GM21529 (cell line): ENCODE measurements around the gene BTBD16.

Experiments
- ATAC-seq: cut with Tn5 transposase; IDR thresholded peaks from one replicate; pipeline ENCODE4 v1.9.1; 2021; ENCODE audit not compliant: unreplicated experiment

BTBD16 gene

GRCh38 chr10:122269059-122269687 lies 1.9 kb upstream of the BTBD16 start:
- ATAC-seq, result no peak

GRCh38 chr10:122273966-122274545 lies 3.0 kb downstream of the BTBD16 start:
- ATAC-seq, result no peak

GRCh38 chr10:122276611-122277208 lies 5.6 kb downstream of the BTBD16 start:
- no peak for ATAC-seq

GRCh38 chr10:122277526-122278136 lies 6.5 kb downstream of the BTBD16 start:
- no peak for ATAC-seq

GRCh38 chr10:122279725-122280141 lies 8.6 kb downstream of the BTBD16 start:
- ATAC-seq, result no peak

- no peak for ATAC-seq
Observed at GRCh38 chr10:122280156-122280555, 9.1 kb downstream of the BTBD16 start.

- ATAC-seq, result no peak
Observed at GRCh38 chr10:122281018-122281626, 10.0 kb downstream of the BTBD16 start.

- no peak for ATAC-seq
Observed at GRCh38 chr10:122281751-122282150, 10.7 kb downstream of the BTBD16 start.

GRCh38 chr10:122282253-122282671 lies 11.2 kb downstream of the BTBD16 start:
- ATAC-seq, result no peak

- peak; percentile 55 for ATAC-seq
Observed at GRCh38 chr10:122282909-122283308, 11.8 kb downstream of the BTBD16 start.

GRCh38 chr10:122285506-122286444 lies 14.7 kb downstream of the BTBD16 start:
- ATAC-seq, result no peak

GRCh38 chr10:122286867-122287266 lies 15.8 kb downstream of the BTBD16 start:
- no peak for ATAC-seq

GRCh38 chr10:122287570-122287969 lies 16.5 kb downstream of the BTBD16 start:
- ATAC-seq, result no peak

GRCh38 chr10:122288262-122288661 lies 17.2 kb downstream of the BTBD16 start:
- no peak for ATAC-seq

- no peak for ATAC-seq
Observed at GRCh38 chr10:122288917-122289316, 17.8 kb downstream of the BTBD16 start.

GRCh38 chr10:122290334-122290733 lies 19.2 kb downstream of the BTBD16 start:
- ATAC-seq, result no peak

- ATAC-seq, result no peak
Observed at GRCh38 chr10:122290833-122291532, 19.9 kb downstream of the BTBD16 start.

GRCh38 chr10:122291739-122292138 lies 20.6 kb downstream of the BTBD16 start:
- no peak for ATAC-seq

- no peak for ATAC-seq
Observed at GRCh38 chr10:122292376-122292775, 21.3 kb downstream of the BTBD16 start.
